Uterus (tissue), 4 donors: ENCODE results near the gene TRIM45. TPM values are rescaled to one million over a fixed set of nuclear protein-coding genes. Genes with fewer than 3 reads are reported as not detected.

ENCODE experiments used
- DNase-seq, 2 donors: peaks; one replicate each; pipeline ENCODE4 v3.0.0-alpha.2; 2019 to 2020
- H3K27ac ChIP-seq, 2 donors: fragments of 200-600 bp; sonication (generic); 1 replicate in 1 of 2; 2 replicates in 1 of 2; pipeline ENCODE4 v1.5.1; 2016 to 2018
- H3K27me3 ChIP-seq, 2 donors: fragments of 200-600 bp; sonication (generic); one replicate each; pipeline ENCODE4 v1.5.1; 2018 to 2019; ENCODE audit warnings: control low read depth in 1 of 2
- H3K36me3 ChIP-seq, 2 donors: fragments of 200-600 bp; sonication (generic); one replicate each; pipeline ENCODE4 v1.5.1; 2019; ENCODE audit warnings: control low read depth in 1 of 2
- H3K4me1 ChIP-seq, 2 donors: fragments of 200-600 bp; sonication (generic); one replicate each; pipeline ENCODE4 v1.5.1; 2018 to 2019; ENCODE audit warnings: control low read depth in 1 of 2
- H3K4me3 ChIP-seq, 2 donors: fragments of 200-600 bp; sonication (generic); 1 replicate in 1 of 2; 2 replicates in 1 of 2; pipeline ENCODE4 v1.5.1; 2018 to 2019; ENCODE audit warnings: mild to moderate bottlenecking in 1 of 2
- H3K9me3 ChIP-seq, 2 donors: fragments of 200-600 bp; sonication (generic); one replicate each; pipeline ENCODE4 v1.5.1; 2019; ENCODE audit warnings: control low read depth in 1 of 2
- CTCF ChIP-seq, 4 experiments: fragments of 200-600 bp in 2 of 4; fragments of 450-650 bp in 2 of 4; sonication (generic) in 2 of 4; IDR thresholded peaks; one replicate each; pipeline ENCODE4 v1.5.1; 2016 to 2019; ENCODE audit warnings: antibody characterized with exemption in 4 of 4, mild to moderate bottlenecking in 2 of 4, moderate library complexity in 1 of 4
- POLR2A ChIP-seq, 2 donors: fragments of 450-650 bp; IDR thresholded peaks; one replicate each; pipeline ENCODE4 v1.6.1; 2016; ENCODE audit warnings: antibody characterized with exemption in 2 of 2, mild to moderate bottlenecking in 1 of 2, moderate library complexity in 1 of 2
- intact Hi-C: fragments of 100-400 bp; cut with DNase I; formaldehyde crosslinking; loops from one replicate; pipeline ENCODE4 v1.15.1; 2023; ENCODE audit warnings: low total_unique reads
- total RNA-seq, 4 donors: library from RNA; depleted of rRNA in 3 of 4; stranded (reverse); fragments of >200 nt in 3 of 4; gene quantifications; one replicate each; pipeline versions ENCODE4 v1.1.0 to v1.2.4, GENCODE V29; 2014 to 2023
- donor health status: DM: yes; HTN: yes; CAD: no.

TRIM45 gene
- total RNA-seq, 4 donors from 2014 or later = 2.6 to 16.7 (median 5.5) TPM

DNA sequence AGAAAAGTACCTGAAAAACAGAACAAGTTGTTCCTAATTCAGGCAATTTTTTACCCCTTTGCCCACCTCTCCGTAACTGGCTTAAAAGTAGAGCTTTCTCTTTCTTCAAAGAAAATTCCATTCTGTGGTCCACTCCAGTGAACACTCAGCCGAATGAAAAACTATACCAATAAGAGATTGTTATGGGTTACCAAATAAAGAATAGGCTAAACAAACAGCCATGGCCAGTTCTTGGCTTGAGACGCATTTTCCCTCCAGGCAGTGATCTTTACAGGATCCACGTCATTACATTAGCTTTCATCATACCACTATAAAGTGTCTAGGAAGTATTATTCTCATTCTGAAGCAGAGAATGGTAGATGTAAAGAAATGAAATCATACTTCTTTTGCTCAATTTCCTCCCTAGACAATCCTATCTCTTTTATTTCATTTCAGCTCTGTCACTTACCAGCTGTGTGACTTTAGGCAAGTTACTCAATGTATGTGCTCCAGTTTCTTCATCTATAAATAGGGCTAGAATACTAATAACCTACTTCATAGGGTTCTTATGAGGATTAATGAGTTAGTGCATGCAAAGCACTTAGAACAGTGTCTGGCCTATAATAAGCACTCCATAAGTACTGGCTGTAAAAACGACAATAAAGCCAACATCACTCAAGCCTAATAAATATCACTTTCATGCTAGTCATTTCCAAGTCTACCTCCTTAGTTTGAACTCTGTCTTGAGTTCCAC is 26.5 kb upstream of the TRIM45 start:
- intact Hi-C loops = no loop called here
- no peak for TF ChIP-seq POLR2A (IDR thresholded peaks at IDR 0.05)
- no peak for TF ChIP-seq CTCF (IDR thresholded peaks at IDR 0.05)
- DNase-seq = no peak

GRCh38 chr1:117147341-117147831 is 25.8 kb upstream of the TRIM45 start:
- Histone ChIP-seq H3K9me3 (no peaks in the 10 kb centered on the region), H3K36me3 (no peaks in the 10 kb centered on the region), H3K27ac (no peak overlapping the region), H3K27me3 (no peaks in the 10 kb centered on the region), H3K4me1 (no peaks in the 10 kb centered on the region), H3K4me3 (no peak overlapping the region)
- TF ChIP-seq CTCF (IDR thresholded peaks at IDR 0.05) (no peak), POLR2A (IDR thresholded peaks at IDR 0.05) (no peak)
- intact Hi-C loops = no loop called here
- DNase-seq = no peak

More for the DNA sequence above, 26.5 kb upstream of the TRIM45 start:
- H3K27ac ChIP-seq = no peak overlapping the region
- no peak overlapping the region for H3K4me3 ChIP-seq
- no peaks in the 10 kb centered on the region for H3K4me1 ChIP-seq
- H3K9me3 ChIP-seq = no peaks in the 10 kb centered on the region
- no peaks in the 10 kb centered on the region for H3K36me3 ChIP-seq
- H3K27me3 ChIP-seq = no peaks in the 10 kb centered on the region

DNA sequence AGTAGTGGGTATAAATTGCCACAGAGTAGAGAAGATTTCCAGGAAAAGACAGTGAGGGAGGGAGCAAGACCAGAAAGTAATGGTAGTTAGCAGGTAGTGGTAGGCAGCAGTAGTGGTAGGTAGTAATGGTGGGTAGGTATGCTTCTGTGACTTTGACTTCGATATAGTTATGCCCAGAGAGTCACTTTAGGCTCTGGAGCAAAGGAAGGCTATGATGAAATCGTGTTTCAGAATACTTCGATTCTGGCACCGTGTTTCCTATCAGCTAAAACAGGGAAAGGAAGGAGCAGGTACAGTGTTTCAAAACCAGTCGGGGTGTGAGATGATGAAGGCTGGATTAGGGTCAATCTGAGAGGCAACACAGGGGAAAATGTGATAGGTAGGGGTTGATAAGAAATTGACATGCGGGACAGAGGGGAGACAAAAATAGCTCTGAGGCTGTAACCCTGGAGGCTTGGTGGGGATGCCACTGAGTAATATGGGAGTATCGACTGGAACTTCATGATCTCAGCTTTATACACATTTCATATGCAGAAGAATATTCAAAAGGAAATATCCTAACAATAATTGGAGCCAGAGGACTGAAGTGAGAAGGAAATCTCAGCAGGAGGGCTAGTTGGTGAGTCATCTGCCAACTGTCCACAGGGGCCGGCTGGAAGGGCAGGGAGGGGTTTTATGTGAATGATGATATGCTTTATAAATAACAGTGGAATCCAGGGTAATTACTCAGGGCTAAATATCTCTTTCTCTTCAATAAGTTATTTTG is 25.2 kb upstream of the TRIM45 start:
- intact Hi-C loops = no loop called here
- no peaks in the 10 kb centered on the region for H3K27me3 ChIP-seq
- H3K27ac ChIP-seq = no peak overlapping the region
- H3K9me3 ChIP-seq = no peaks in the 10 kb centered on the region
- H3K36me3 ChIP-seq = no peaks in the 10 kb centered on the region
- no peak for DNase-seq
- TF ChIP-seq CTCF (IDR thresholded peaks at IDR 0.05) = no peak
- no peak for TF ChIP-seq POLR2A (IDR thresholded peaks at IDR 0.05)
- H3K4me3 ChIP-seq = no peak overlapping the region
- no peaks in the 10 kb centered on the region for H3K4me1 ChIP-seq

- intact Hi-C loops = no loop called here
These were observed 24.5 kb upstream of the TRIM45 start for GRCh38 chr1:117146072-117146471.

More at GRCh38 chr1:117146072-117146471, 24.5 kb upstream of the TRIM45 start:
- Histone ChIP-seq H3K9me3 (no peaks in the 10 kb centered on the region), H3K36me3 (no peaks in the 10 kb centered on the region), H3K27ac (no peak overlapping the region), H3K4me1 (no peaks in the 10 kb centered on the region), H3K27me3 (no peaks in the 10 kb centered on the region), H3K4me3 (no peak overlapping the region)
- no peak for TF ChIP-seq CTCF (IDR thresholded peaks at IDR 0.05)
- no peak for TF ChIP-seq POLR2A (IDR thresholded peaks at IDR 0.05)
- DNase-seq = no peak
